Measurements from ENCODE around the gene DYNC1I1. TPM values are rescaled to one million over a fixed set of nuclear protein-coding genes. Genes with fewer than 3 reads are reported as not detected.

DYNC1I1 gene
- total and polyA plus RNA-seq, 2 of the 4 experiments (the other 2 are of a cell fraction) = under 0.01 to 0.15 TPM

GRCh38 chr7:95737828-95738505 lies 34.4 kb upstream of the DYNC1I1 start:
- WGBS, 2 experiments (ENCODE audit: extremely low coverage in 2 of 2, insufficient read length in 1 of 2) = 0% methylated on average over 1 of the region's 3 CpGs; no CpG with 5 or more reads in 1 of the 2 experiments
- no peaks in the 10 kb centered on the region for H3K27me3 ChIP-seq (ENCODE audit: control insufficient read depth, insufficient read depth, low read length)
- no peak for TF ChIP-seq NFE2L2 (IDR thresholded peaks at IDR 0.05; ENCODE audit: low read depth, low read length)
- H3K4ac ChIP-seq (ENCODE audit: low read depth, low read length) = no peak overlapping the region
- no peak overlapping the region for H3K9ac ChIP-seq (ENCODE audit: low read depth, low read length)
- H2AK9ac ChIP-seq (replicated peaks; ENCODE audit: low read depth, low read length, poor library complexity) = no peak overlapping the region
- no peak overlapping the region for H2BK5ac ChIP-seq (ENCODE audit: low read depth, low read length, poor library complexity, severe bottlenecking)
- BruUV-seq (replicated peaks) = no TSS peak
- H3K4me2 ChIP-seq (ENCODE audit: low read depth, low read length) = no peak overlapping the region
- H4K8ac ChIP-seq (ENCODE audit: low read depth in 2 of 2, low read length in 2 of 2) = no peak overlapping the region
- ChIA-PET CTCF (no interaction called here), POLR2A (ENCODE audit: unreplicated experiment) (no interaction called here)
- H3K9me1 ChIP-seq (ENCODE audit: insufficient read depth, low read length) = no peaks in the 10 kb centered on the region
- H3K4me3 ChIP-seq (ENCODE audit: insufficient read depth, low read depth, low read length) = no peak overlapping the region
- H3K18ac ChIP-seq (ENCODE audit: low read depth, low read length) = no peak overlapping the region
- no peak overlapping the region for H4K91ac ChIP-seq (ENCODE audit: insufficient read depth, low read depth, low read length)
- no peak overlapping the region for H3K27ac ChIP-seq (ENCODE audit: insufficient read depth, low read length)
- H3K79me1 ChIP-seq (ENCODE audit: low read depth in 1 of 2, low read length in 2 of 2) = no peaks in the 10 kb centered on the region
- H3K36me3 ChIP-seq (ENCODE audit: control insufficient read depth, insufficient read depth, low read length) = no peaks in the 10 kb centered on the region
- H3K9me3 ChIP-seq (ENCODE audit: control insufficient read depth, insufficient read depth, low read length) = no peaks in the 10 kb centered on the region
- no peak overlapping the region for H2BK20ac ChIP-seq (ENCODE audit: low read depth, low read length)
- H4K5ac ChIP-seq (ENCODE audit: low read depth, low read length) = no peak overlapping the region
- dilution Hi-C loops (cut with HindIII; ENCODE audit: low sequenced_read_pairs, unreplicated experiment) = no loop called here
- no peak overlapping the region for H2AK5ac ChIP-seq (ENCODE audit: low read depth, low read length)
- ATAC-seq (ENCODE audit: low read depth) (no peak), DNase-seq (no peak)
- H2BK15ac ChIP-seq (ENCODE audit: low read depth, low read length) = no peak overlapping the region
- in situ Hi-C loops (cut with MboI; ENCODE audit: low sequenced_read_pairs) = no loop called here
- no peak overlapping the region for H3K23ac ChIP-seq (ENCODE audit: low read depth, low read length)
- no peak overlapping the region for H2AFZ ChIP-seq (replicated peaks; ENCODE audit: low read length, poor library complexity)
- no peak overlapping the region for H2BK120ac ChIP-seq (ENCODE audit: low read depth, low read length)
- intact Hi-C loops (cut with micrococcal nuclease) = no loop called here
- H3K4me1 ChIP-seq (ENCODE audit: control insufficient read depth, insufficient read depth, low read length) = no peaks in the 10 kb centered on the region
- no peak overlapping the region for H3K56ac ChIP-seq (ENCODE audit: extremely low read depth, insufficient read depth, low read length)
- H4K20me1 ChIP-seq (ENCODE audit: insufficient read depth, low read length) = no peaks in the 10 kb centered on the region
- no peak overlapping the region for H3K14ac ChIP-seq (replicated peaks; ENCODE audit: low read depth, low read length)
